Measurements from ENCODE around the gene OASL. TPM values are rescaled to one million over a fixed set of nuclear protein-coding genes. Genes with fewer than 3 reads are reported as not detected.

The OASL gene
- total RNA-seq, 1 donor from 2014 or later: not detected

- no peak for DNase-seq
- H3K36me3 Mint-ChIP-seq (ENCODE audit: unreplicated experiment): no peaks in the 10 kb centered on the region
- H3K4me3 Mint-ChIP-seq (ENCODE audit: unreplicated experiment): no peak overlapping the region
- H3K27ac Mint-ChIP-seq (ENCODE audit: unreplicated experiment): no peak overlapping the region
- peaks cover 7% of the 10 kb centered on the region for H3K9me3 Mint-ChIP-seq (ENCODE audit: unreplicated experiment)
- peaks cover 2% of the 10 kb centered on the region for H3K27me3 Mint-ChIP-seq (ENCODE audit: unreplicated experiment)
- no peak for TF ChIP-seq CTCF (IDR thresholded peaks at IDR 0.05; ENCODE audit: partially characterized antibody, unreplicated experiment)
- H3K4me1 Mint-ChIP-seq (ENCODE audit: low read depth, unreplicated experiment): peaks cover 2% of the 10 kb centered on the region
Measured at GRCh38 chr12:121011820-121012219, 27.2 kb downstream of the OASL start.

GRCh38 chr12:121010860-121011259 is 28.2 kb downstream of the OASL start:
- peaks cover 3% of the 10 kb centered on the region for H3K9me3 Mint-ChIP-seq (ENCODE audit: unreplicated experiment)
- no peak for TF ChIP-seq CTCF (IDR thresholded peaks at IDR 0.05; ENCODE audit: partially characterized antibody, unreplicated experiment)
- peaks cover 2% of the 10 kb centered on the region for H3K4me1 Mint-ChIP-seq (ENCODE audit: low read depth, unreplicated experiment)
- H3K27ac Mint-ChIP-seq (ENCODE audit: unreplicated experiment): no peak overlapping the region
- H3K27me3 Mint-ChIP-seq (ENCODE audit: unreplicated experiment): peaks cover 2% of the 10 kb centered on the region
- H3K4me3 Mint-ChIP-seq (ENCODE audit: unreplicated experiment): no peak overlapping the region
- H3K36me3 Mint-ChIP-seq (ENCODE audit: unreplicated experiment): no peaks in the 10 kb centered on the region
- no peak for DNase-seq

GRCh38 chr12:121009741-121010140 is 29.3 kb downstream of the OASL start:
- no peaks in the 10 kb centered on the region for H3K36me3 Mint-ChIP-seq (ENCODE audit: unreplicated experiment)
- H3K27me3 Mint-ChIP-seq (ENCODE audit: unreplicated experiment): peaks cover 2% of the 10 kb centered on the region
- TF ChIP-seq CTCF (IDR thresholded peaks at IDR 0.05; ENCODE audit: partially characterized antibody, unreplicated experiment): peak; percentile 23
- no peak overlapping the region for H3K4me3 Mint-ChIP-seq (ENCODE audit: unreplicated experiment)
- peak; percentile 47 for DNase-seq
- peaks cover 3% of the 10 kb centered on the region for H3K9me3 Mint-ChIP-seq (ENCODE audit: unreplicated experiment)
- no peaks in the 10 kb centered on the region for H3K4me1 Mint-ChIP-seq (ENCODE audit: low read depth, unreplicated experiment)
- no peak overlapping the region for H3K27ac Mint-ChIP-seq (ENCODE audit: unreplicated experiment)

- H3K27ac Mint-ChIP-seq (ENCODE audit: unreplicated experiment): no peak overlapping the region
- no peaks in the 10 kb centered on the region for H3K36me3 Mint-ChIP-seq (ENCODE audit: unreplicated experiment)
- peaks cover 2% of the 10 kb centered on the region for H3K27me3 Mint-ChIP-seq (ENCODE audit: unreplicated experiment)
- TF ChIP-seq CTCF (IDR thresholded peaks at IDR 0.05; ENCODE audit: partially characterized antibody, unreplicated experiment): no peak
- no peaks in the 10 kb centered on the region for H3K4me1 Mint-ChIP-seq (ENCODE audit: low read depth, unreplicated experiment)
- no peak for DNase-seq
- no peak overlapping the region for H3K4me3 Mint-ChIP-seq (ENCODE audit: unreplicated experiment)
- H3K9me3 Mint-ChIP-seq (ENCODE audit: unreplicated experiment): peaks cover 3% of the 10 kb centered on the region
Measured at GRCh38 chr12:121008347-121009098, 30.5 kb downstream of the OASL start.

GRCh38 chr12:121005346-121005815 is 33.7 kb downstream of the OASL start:
- Mint-ChIP-seq H3K27me3 (ENCODE audit: unreplicated experiment) (no peaks in the 10 kb centered on the region), H3K9me3 (ENCODE audit: unreplicated experiment) (no peaks in the 10 kb centered on the region), H3K4me1 (ENCODE audit: low read depth, unreplicated experiment) (no peaks in the 10 kb centered on the region), H3K36me3 (ENCODE audit: unreplicated experiment) (no peaks in the 10 kb centered on the region), H3K27ac (ENCODE audit: unreplicated experiment) (no peak overlapping the region), H3K4me3 (ENCODE audit: unreplicated experiment) (no peak overlapping the region)
- peak; percentile 71 for TF ChIP-seq CTCF (IDR thresholded peaks at IDR 0.05; ENCODE audit: partially characterized antibody, unreplicated experiment)
- DNase-seq: peak; percentile 74
